Nucleus accumbens (tissue), 56 donors: ENCODE results near the gene TIE1.

Source experiments
- DNase-seq, 56 donors: peaks; one replicate each; lab custom pipeline; 2025; lab: John Stamatoyannopoulos, UW

The TIE1 gene

DNA sequence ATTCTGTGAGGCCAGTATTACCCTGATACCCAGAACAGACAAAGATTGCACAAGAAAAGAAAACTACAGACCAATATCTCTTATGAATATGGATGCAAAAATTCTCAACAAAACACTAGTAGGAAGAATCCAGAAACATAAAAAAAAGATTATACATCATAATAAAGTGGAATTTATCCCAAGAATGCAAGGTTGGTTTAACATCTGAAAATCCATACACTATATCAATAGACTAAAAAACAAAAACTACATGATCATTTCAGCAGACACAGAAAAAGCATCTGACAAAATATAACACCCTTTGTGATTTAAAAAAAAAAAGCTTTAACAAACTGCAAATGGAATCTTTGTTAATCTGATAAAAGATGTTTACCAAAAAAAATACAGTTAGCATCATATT lies 24.6 kb downstream of the TIE1 start:
- DNase-seq = no peak

- no peak for DNase-seq
Observed at GRCh38 chr1:43327549-43328292, 26.9 kb downstream of the TIE1 start.

- DNase-seq = no peak
Observed at GRCh38 chr1:43329995-43330751, 29.4 kb downstream of the TIE1 start.

GRCh38 chr1:43331688-43332087 lies 30.9 kb downstream of the TIE1 start:
- DNase-seq = no peak

GRCh38 chr1:43334453-43335205 lies 33.8 kb downstream of the TIE1 start:
- no peak for DNase-seq

GRCh38 chr1:43337588-43337987 lies 36.8 kb downstream of the TIE1 start, which contains the start of gene MPL:
Gene MPL, plus strand, starts transcription at chr1:43337818. Its CDS starts 31 bp downstream, at chr1:43337849.
- DNase-seq = no peak

- DNase-seq = no peak
Observed at GRCh38 chr1:43338001-43338400, 37.2 kb downstream of the TIE1 start.

- no peak for DNase-seq
Observed at GRCh38 chr1:43339584-43340232, 38.9 kb downstream of the TIE1 start.

GRCh38 chr1:43340559-43340958 lies 39.8 kb downstream of the TIE1 start:
- DNase-seq = no peak

- no peak for DNase-seq
Observed at GRCh38 chr1:43344267-43344850, 43.6 kb downstream of the TIE1 start.

DNA sequence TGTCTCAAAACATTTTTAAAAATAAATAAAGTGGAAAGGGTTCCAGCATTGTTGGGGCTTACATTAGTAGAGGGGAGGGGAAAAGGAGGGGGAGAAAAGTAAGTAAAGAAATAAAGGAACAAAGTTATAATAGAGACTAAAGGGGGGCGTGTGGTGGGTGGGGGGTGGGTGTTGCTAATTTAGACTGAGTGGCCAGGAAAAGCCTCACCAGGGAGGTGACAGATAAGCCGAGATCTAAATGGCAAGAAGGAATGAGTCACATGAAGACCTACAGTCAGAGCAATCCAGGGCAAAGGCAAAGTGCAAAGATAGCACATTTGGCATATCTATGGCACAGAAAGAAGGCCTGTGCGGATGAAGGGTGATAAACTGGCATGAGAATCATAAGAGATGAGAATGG lies 44.3 kb downstream of the TIE1 start:
- DNase-seq = no peak

GRCh38 chr1:43346636-43347035 lies 45.9 kb downstream of the TIE1 start:
- DNase-seq = no peak

GRCh38 chr1:43348343-43348808 lies 47.6 kb downstream of the TIE1 start:
- DNase-seq = peak in 14 of 56 donors; percentile 38 to 76 (median 54)

- DNase-seq = peak in 50 of 56 donors; percentile 14 to 84 (median 54)
Observed at GRCh38 chr1:43348809-43349593, 48.2 kb downstream of the TIE1 start.

- peak in 8 of 56 donors; percentile 27 to 64 (median 50) for DNase-seq
Observed at GRCh38 chr1:43349594-43350306, 49.0 kb downstream of the TIE1 start.

GRCh38 chr1:43350976-43351375 lies 50.2 kb downstream of the TIE1 start:
- DNase-seq = no peak

DNA sequence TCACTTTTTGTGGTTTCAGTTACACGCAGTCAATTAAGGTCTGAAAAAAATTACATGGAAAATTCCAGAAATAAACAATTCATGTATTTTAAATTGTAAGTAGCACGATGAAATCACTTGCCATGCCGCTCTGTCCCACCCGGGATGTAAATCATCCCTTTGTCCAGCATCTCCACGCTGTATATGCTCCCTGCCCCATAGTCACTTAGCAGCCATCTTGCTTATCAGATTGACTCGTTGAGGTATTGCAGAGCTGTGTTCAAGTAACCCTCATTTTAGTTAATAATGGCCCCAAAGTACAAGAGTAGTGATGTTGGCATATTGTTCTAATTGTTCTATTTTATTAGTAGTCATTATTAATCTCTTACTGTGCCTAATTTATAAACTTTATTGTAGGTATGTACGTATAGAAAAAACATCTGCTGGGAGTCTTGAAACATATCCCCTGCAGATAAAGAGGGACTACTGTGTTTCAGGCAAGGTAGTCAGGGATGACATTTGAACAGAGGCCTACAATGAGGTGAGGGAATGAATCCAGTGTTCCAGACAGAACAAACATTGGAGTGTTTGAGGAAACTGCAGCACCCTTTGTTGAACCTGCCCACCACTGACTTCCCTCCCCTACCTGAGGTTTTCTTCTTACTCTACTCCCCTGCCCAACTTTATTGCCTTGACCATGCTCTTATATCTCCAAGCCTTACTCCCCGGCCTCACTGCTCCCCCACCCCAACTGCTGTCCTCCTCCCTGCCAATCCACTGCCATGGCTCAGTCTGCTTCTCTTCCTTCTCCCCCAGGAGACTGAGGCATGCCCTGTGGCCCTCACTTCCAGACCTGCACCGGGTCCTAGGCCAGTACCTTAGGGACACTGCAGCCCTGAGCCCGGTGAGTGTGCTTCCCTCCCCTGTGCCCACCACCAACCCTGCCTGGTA lies 50.9 kb downstream of the TIE1 start:
- DNase-seq = no peak

DNA sequence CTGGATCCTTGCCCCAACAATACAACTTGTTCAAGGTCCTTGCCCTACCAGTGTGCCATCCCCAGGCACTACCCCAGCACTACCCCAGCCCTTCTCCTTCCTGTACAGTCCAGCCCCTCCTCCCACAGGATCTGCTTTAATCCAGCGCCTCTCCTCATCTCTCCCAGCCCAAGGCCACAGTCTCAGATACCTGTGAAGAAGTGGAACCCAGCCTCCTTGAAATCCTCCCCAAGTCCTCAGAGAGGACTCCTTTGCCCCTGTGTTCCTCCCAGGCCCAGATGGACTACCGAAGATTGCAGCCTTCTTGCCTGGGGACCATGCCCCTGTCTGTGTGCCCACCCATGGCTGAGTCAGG lies 51.5 kb downstream of the TIE1 start:
- no peak for DNase-seq
